GM23338 (cell line): Measurements from ENCODE around the gene MCTP2.
A peak's percentile ranks its signal among the peaks of the same experiment; 100 is the strongest.

Experiments
- CREB1 ChIP-seq: fragments of 250-450 bp; sonication (Bioruptor Pico); IDR thresholded peaks from 2 replicates; pipeline ENCODE4 v1.5.0; 2020; ENCODE audit warnings: low read depth, mild to moderate bottlenecking, moderate library complexity
- CTCF ChIP-seq, 2 experiments: fragments of 200-600 bp in 1 of 2; sonication (generic) in 1 of 2; conservative IDR thresholded peaks; 2 replicates each; pipeline versions ENCODE4 v1.5.1 to v1.6.1; 2016 to 2017; ENCODE audit warnings: antibody characterized with exemption in 2 of 2, low read depth in 2 of 2, mild to moderate bottlenecking in 2 of 2, moderate library complexity in 1 of 2
- EZH2 ChIP-seq: fragments of 200-600 bp; sonication (generic); IDR thresholded peaks from one replicate; pipeline ENCODE4 v1.8.0; 2017; ENCODE audit warnings: antibody characterized with exemption, mild to moderate bottlenecking, low read depth; ENCODE audit not compliant: unreplicated experiment
- EZH2phosphoT487 ChIP-seq: fragments of 200-600 bp; sonication (generic); IDR thresholded peaks from one replicate; pipeline ENCODE4 v1.8.1; 2018; ENCODE audit warnings: antibody characterized with exemption; ENCODE audit not compliant: unreplicated experiment
- NANOG ChIP-seq: IDR thresholded peaks from 2 replicates; pipeline ENCODE4 v1.6.1; 2016; ENCODE audit warnings: antibody characterized with exemption, borderline replicate concordance
- POLR2AphosphoS5 ChIP-seq: IDR thresholded peaks from 2 replicates; pipeline ENCODE4 v1.6.1; 2016; ENCODE audit warnings: antibody characterized with exemption, low read depth
- REST ChIP-seq: IDR thresholded peaks from one replicate; pipeline ENCODE4 v1.6.1; 2018; ENCODE audit warnings: antibody characterized with exemption; ENCODE audit not compliant: unreplicated experiment
- STAT1 ChIP-seq: IDR thresholded peaks from one replicate; pipeline ENCODE4 v1.6.1; 2016; ENCODE audit warnings: antibody characterized with exemption; ENCODE audit not compliant: unreplicated experiment

GRCh38 chr15:94324117-94324826 is 92.9 kb downstream of the MCTP2 start:
- TF ChIP-seq CTCF (conservative IDR thresholded peaks at IDR 0.05; ENCODE audit: low read depth in 2 of 2): peak; percentile 97
- TF ChIP-seq EZH2phosphoT487: no peak
- no peak for TF ChIP-seq POLR2AphosphoS5
- TF ChIP-seq REST: no peak
- no peak for TF ChIP-seq CREB1 (CRISPR knock-in tag)
- TF ChIP-seq EZH2: no peak
- TF ChIP-seq STAT1: no peak
- TF ChIP-seq NANOG: no peak
